Measurements from ENCODE around the gene NUP205.
"Not testable (repeated sequence)": the region's sequence is repeated elsewhere in the genome, so short reads cannot be mapped to it uniquely, and the experiment has no call there.

NUP205 gene

GRCh38 chr7:135634191-135634878, 76.6 kb downstream of the NUP205 start:
- no peak for DNase-seq

GRCh38 chr7:135639690-135640089, 82.0 kb downstream of the NUP205 start:
- not testable (repeated sequence) for DNase-seq

GRCh38 chr7:135644154-135644553, 86.4 kb downstream of the NUP205 start:
- no peak for DNase-seq

GRCh38 chr7:135644729-135645128, 87.0 kb downstream of the NUP205 start:
- no peak for DNase-seq

- DNase-seq = no peak
Observed at GRCh38 chr7:135645296-135645904, 87.7 kb downstream of the NUP205 start.

GRCh38 chr7:135647755-135648154, 90.0 kb downstream of the NUP205 start:
- DNase-seq = no peak

- no peak for DNase-seq
Observed at GRCh38 chr7:135648235-135648634, 90.5 kb downstream of the NUP205 start.

- no peak for DNase-seq
Observed at GRCh38 chr7:135650831-135651573, 93.3 kb downstream of the NUP205 start.

- no peak for DNase-seq
Observed at GRCh38 chr7:135653340-135654080, 95.8 kb downstream of the NUP205 start.

GRCh38 chr7:135658564-135658963, 100.8 kb downstream of the NUP205 start:
- no peak for DNase-seq

GRCh38 chr7:135659159-135659846, 101.6 kb downstream of the NUP205 start:
- DNase-seq = no peak

- no peak for DNase-seq
Observed at GRCh38 chr7:135661311-135662122, 103.8 kb downstream of the NUP205 start.

- no peak for DNase-seq
Observed at GRCh38 chr7:135662123-135662372, 104.3 kb downstream of the NUP205 start.

GRCh38 chr7:135662373-135663114, 104.8 kb downstream of the NUP205 start, which contains the start of gene STMP1:
STMP1 (plus strand) TSS chr7:135662514.
- DNase-seq = peak; percentile 94

GRCh38 chr7:135664046-135664589, 106.4 kb downstream of the NUP205 start:
- DNase-seq = no peak

- DNase-seq = no peak
Observed at GRCh38 chr7:135665042-135665441, 107.3 kb downstream of the NUP205 start.

- DNase-seq = no peak
Observed at GRCh38 chr7:135666156-135666555, 108.4 kb downstream of the NUP205 start.

- DNase-seq = no peak
Observed at GRCh38 chr7:135666846-135667245, 109.1 kb downstream of the NUP205 start.

- not testable (repeated sequence) for DNase-seq
Observed at GRCh38 chr7:135667626-135668025, 109.9 kb downstream of the NUP205 start.

GRCh38 chr7:135668852-135669395, 111.2 kb downstream of the NUP205 start:
- DNase-seq = not testable (repeated sequence)

Data from effector CD8-positive, alpha-beta T cell (primary cell).